K562 (cell line): Measurements from ENCODE around the gene LRGUK. TPM values are rescaled to one million over a fixed set of nuclear protein-coding genes. Genes with fewer than 3 reads are reported as not detected.

Experiments
- ATAC-seq: fragments of 200-7000 bp; cut with Tn5 transposase; 3 replicates; pipeline ENCODE4 v1.9.1; 2020; ENCODE audit warnings: moderate library complexity
- BruUV-seq: library from RNA; stranded (reverse); fragments of 400-500 nt; replicated peaks from 2 replicates; lab custom pipeline; 2021; lab: Mats Ljungman, UMichigan
- CTCF ChIA-PET: fragments of 300-600 bp; formaldehyde crosslinking; extraction: SDS; loops from one replicate; lab custom pipeline; 2021; ENCODE audit warnings: low intra/inter-chr PET ratio; lab: Yijun Ruan, JAX
- POLR2A ChIA-PET: fragments of 300-600, 350-650 bp; sonication (Branson Sonifier 250); formaldehyde crosslinking; extraction: SDS; loops from one replicate; lab custom pipeline; 2021; ENCODE audit warnings: antibody characterized with exemption, inconsistent platforms; lab: Yijun Ruan, JAX
- DNase-seq, 4 experiments: peaks; one replicate each; pipeline versions ENCODE4 v3.0.0 to v3.0.0-alpha.2; 2011 to 2018; ENCODE audit warnings: low spot score in 3 of 4, mixed read lengths in 3 of 4; ENCODE audit errors: extremely low read depth in 1 of 4
- FAIRE-seq: peaks from 2 replicates; lab custom pipeline; 2011; peaks lifted over from hg19 to GRCh38; lab: Jason Lieb, UNC
- H2AFZ ChIP-seq: 2 replicates; pipeline ENCODE4 v1.6.0; 2011; ENCODE audit warnings: low read depth, low read length, control low read depth, inconsistent platforms
- H3K27ac ChIP-seq: fragments of 200-600 bp; 3 replicates; pipeline ENCODE4 v1.8.0; 2011; ENCODE audit warnings: low read depth, mild to moderate bottlenecking, control low read depth, inconsistent platforms, low read length, moderate library complexity, mixed read lengths; ENCODE audit errors: extremely low read depth
- H3K27me3 ChIP-seq, 2 experiments: fragments of 300-600 bp in 1 of 2; 2 replicates in 1 of 2; 3 replicates in 1 of 2; pipeline versions ENCODE4 v1.6.0 to v1.8.0; 2011; ENCODE audit warnings: inconsistent platforms in 2 of 2, low read length in 2 of 2, mild to moderate bottlenecking in 1 of 2, mixed read lengths in 1 of 2, moderate library complexity in 1 of 2; ENCODE audit not compliant: control insufficient read depth in 2 of 2, insufficient read depth in 2 of 2
- H3K36me3 ChIP-seq: fragments of 300-600 bp; 3 replicates; pipeline ENCODE4 v1.8.0; 2011; ENCODE audit warnings: mild to moderate bottlenecking, low read length, inconsistent platforms; ENCODE audit not compliant: control insufficient read depth, insufficient read depth
- H3K4me1 ChIP-seq, 2 experiments: fragments of 200-600 bp in 1 of 2; replicated peaks in 1 of 2; 2 replicates in 1 of 2; 3 replicates in 1 of 2; pipeline versions ENCODE4 v1.5.1 to v1.8.0; 2011; ENCODE audit warnings: inconsistent platforms in 2 of 2, low read length in 2 of 2, mild to moderate bottlenecking in 1 of 2, mixed read lengths in 1 of 2, moderate library complexity in 1 of 2; ENCODE audit not compliant: control insufficient read depth in 2 of 2, insufficient read depth in 2 of 2
- H3K4me2 ChIP-seq: 2 replicates; pipeline ENCODE4 v1.6.1; 2011; ENCODE audit warnings: low read length, control low read depth, inconsistent platforms, mixed read lengths; ENCODE audit not compliant: insufficient read depth
- H3K4me3 ChIP-seq: fragments of 200-600 bp; sonication (generic), shearing (Covaris generic); 2 replicates; pipeline ENCODE4 v1.5.1; 2016; ENCODE audit warnings: control low read depth, inconsistent platforms
- H3K79me2 ChIP-seq: fragments of 200-600 bp; 3 replicates; pipeline ENCODE4 v1.8.0; 2011; ENCODE audit warnings: low read length, inconsistent platforms; ENCODE audit not compliant: control insufficient read depth, insufficient read depth
- H3K9ac ChIP-seq, 2 experiments: 2 replicates each; pipeline versions ENCODE4 v1.6.0 to v1.6.1; 2011; ENCODE audit warnings: low read depth in 2 of 2, low read length in 2 of 2, control low read depth in 1 of 2, inconsistent platforms in 1 of 2, mild to moderate bottlenecking in 1 of 2, mixed read lengths in 1 of 2; ENCODE audit not compliant: insufficient read depth in 1 of 2
- H3K9me1 ChIP-seq: one replicate; pipeline ENCODE4 v1.6.0; 2011; ENCODE audit warnings: inconsistent platforms, mild to moderate bottlenecking, low read length, moderate library complexity; ENCODE audit not compliant: control insufficient read depth, insufficient read depth
- H3K9me3 ChIP-seq: replicated peaks from 2 replicates; pipeline ENCODE4 v1.5.1; 2011; ENCODE audit warnings: low read depth, low read length, inconsistent platforms; ENCODE audit not compliant: control insufficient read depth, insufficient read depth
- H4K20me1 ChIP-seq: replicated peaks from 2 replicates; pipeline ENCODE4 v1.6.1; 2011; ENCODE audit warnings: low read length, inconsistent platforms, mixed read lengths; ENCODE audit not compliant: control insufficient read depth, insufficient read depth
- BRCA1 ChIP-seq, 2 experiments: fragments of 450-650 bp in 1 of 2; sonication (generic) in 1 of 2; formaldehyde crosslinking in 1 of 2; IDR thresholded peaks; 2 replicates each; pipeline versions ENCODE4 v1.5.0 to v1.6.1; 2017 to 2020; ENCODE audit warnings: mild to moderate bottlenecking in 1 of 2, missing genetic modification reagents in 1 of 2
- CEBPB ChIP-seq: fragments of 450-650 bp; IDR thresholded peaks from 2 replicates; pipeline ENCODE4 v1.6.1; 2016; ENCODE audit warnings: missing genetic modification characterization, missing compliant biosample characterization
- CEBPG ChIP-seq, 3 experiments: fragments of 200-800 bp in 1 of 3; sonication (Bioruptor generic) in 1 of 3; sonication (generic) in 1 of 3; formaldehyde crosslinking in 1 of 3; IDR thresholded peaks in 2 of 3; conservative IDR thresholded peaks in 1 of 3; 2 replicates each; pipeline versions ENCODE4 v1.6.1 to v1.8.0; 2016 to 2022; ENCODE audit warnings: missing compliant biosample characterization in 2 of 3, missing genetic modification characterization in 2 of 3, mild to moderate bottlenecking in 1 of 3, missing genetic modification reagents in 1 of 3
- CREB3 ChIP-seq: fragments of 450-650 bp; conservative IDR thresholded peaks from 2 replicates; pipeline ENCODE4 v1.6.1; 2016; ENCODE audit warnings: missing genetic modification characterization, low read depth, mild to moderate bottlenecking, missing compliant biosample characterization, moderate library complexity
- FOXA3 ChIP-seq, 2 experiments: fragments of 450-650 bp in 1 of 2; sonication (generic) in 1 of 2; formaldehyde crosslinking; IDR thresholded peaks in 1 of 2; conservative IDR thresholded peaks in 1 of 2; 2 replicates each; pipeline versions ENCODE4 v1.4.0 to v1.8.0; 2020 to 2022; ENCODE audit warnings: mild to moderate bottlenecking in 2 of 2, missing genetic modification reagents in 1 of 2
- GTF2A2 ChIP-seq: IDR thresholded peaks from 2 replicates; pipeline ENCODE4 v1.6.1; 2016; ENCODE audit warnings: mild to moderate bottlenecking, missing genetic modification characterization, missing compliant biosample characterization
- MED1 ChIP-seq: sonication (generic); formaldehyde crosslinking; IDR thresholded peaks from 2 replicates; pipeline ENCODE4 v1.8.1; 2023; ENCODE audit warnings: missing genetic modification reagents, borderline replicate concordance
- MEF2D ChIP-seq: conservative IDR thresholded peaks from 2 replicates; pipeline ENCODE4 v1.6.1; 2016; ENCODE audit warnings: low read depth, missing genetic modification characterization, missing compliant biosample characterization
- MYBL2 ChIP-seq, 2 experiments: fragments of 450-650 bp in 1 of 2; sonication (generic) in 1 of 2; formaldehyde crosslinking in 1 of 2; IDR thresholded peaks; 2 replicates each; pipeline versions ENCODE4 v1.6.1 to v1.8.1; 2017 to 2022; ENCODE audit warnings: borderline replicate concordance in 1 of 2, inconsistent platforms in 1 of 2, low read depth in 1 of 2, mild to moderate bottlenecking in 1 of 2, missing genetic modification reagents in 1 of 2, moderate library complexity in 1 of 2
- PTTG1 ChIP-seq: fragments of 450-650 bp; IDR thresholded peaks from 2 replicates; pipeline ENCODE4 v1.6.1; 2016; ENCODE audit warnings: low read depth, mild to moderate bottlenecking, missing genetic modification characterization, missing compliant biosample characterization
- SMAD4 ChIP-seq: fragments of 250-450 bp; sonication (Bioruptor Pico); conservative IDR thresholded peaks from 2 replicates; pipeline ENCODE4 v1.8.0; 2021; ENCODE audit warnings: inconsistent platforms, mild to moderate bottlenecking, moderate library complexity
- ZNF41 ChIP-seq: fragments of 250-450 bp; sonication (Bioruptor Pico); conservative IDR thresholded peaks from 2 replicates; pipeline ENCODE4 v1.4.0; 2020; ENCODE audit warnings: mild to moderate bottlenecking
- ZNF431 ChIP-seq: sonication (generic); formaldehyde crosslinking; IDR thresholded peaks from 2 replicates; pipeline ENCODE4 v1.8.0; 2022; ENCODE audit warnings: mild to moderate bottlenecking, missing genetic modification reagents
- ZNF644 ChIP-seq: fragments of 200-800 bp; sonication (Bioruptor generic); IDR thresholded peaks from 2 replicates; pipeline ENCODE4 v1.6.1; 2016; ENCODE audit warnings: low read depth, missing genetic modification characterization, missing compliant biosample characterization
- WGBS: fragments of 100-300 bp; shearing (Covaris generic); methylation state at CpG from one replicate; pipeline ENCODE4 v1.1.6; 2016; ENCODE audit warnings: low coverage, mixed read lengths; ENCODE audit not compliant: insufficient coverage; ENCODE audit errors: missing lambda C conversion rate; 5-methylcytosine and 5-hydroxymethylcytosine counted together
- in situ Hi-C: fragments of 300-500 bp; cut with MboI; formaldehyde crosslinking; loops from 4 replicates; pipeline ENCODE4 v1.15.0; 2018; ENCODE audit warnings: inconsistent platforms, mixed read lengths
- intact Hi-C: fragments of 100-400 bp; cut with micrococcal nuclease; formaldehyde crosslinking; loops from 2 replicates; pipeline ENCODE4 v1.14.2; 2022
- polyA plus RNA-seq, 8 experiments: library from polyadenylated mRNA; depleted of rRNA in 4 of 8; stranded (reverse) in 5 of 8; unstranded in 3 of 8; fragments of >200 nt; fragmentation: Nextera tagmentation in 2 of 8; fragmentation: Illumina TruSeq in 1 of 8; extraction: Ambion mirVana in 2 of 8; extraction: Trizol in 1 of 8; gene quantifications; 2 replicates each; pipeline versions ENCODE4 v1.2.1 to v1.2.3, GENCODE V29; 2011 to 2014; ENCODE audit warnings: inconsistent platforms in 1 of 8, missing spikeins in 1 of 8
- total RNA-seq, 7 experiments: library from RNA; depleted of rRNA in 6 of 7; stranded (reverse); fragments of >200 nt in 6 of 7; fragmentation: Illumina TruSeq in 2 of 7; extraction: Trizol in 2 of 7; gene quantifications; 2 replicates each; pipeline versions ENCODE4 v1.2.1 to v1.2.3, GENCODE V29; 2011 to 2021; ENCODE audit warnings: low replicate concordance in 1 of 7

LRGUK gene
- total and polyA plus RNA-seq, 9 of the 15 experiments (the other 6 are each of a cell fraction or from before 2014, with no cell fraction given) = 0.04 to 0.33 (median 0.18) TPM

- Histone ChIP-seq H3K4me1 (peaks cover 7 to 31% of the 10 kb centered on the region in 2 experiments; a peak in 4 of 5 replicates), H3K4me2 (no peak overlapping the region), H4K20me1 (no peaks in the 10 kb centered on the region), H3K9me1 (no peaks in the 10 kb centered on the region), H3K36me3 (no peaks in the 10 kb centered on the region), H3K9ac (no peak overlapping the region), H3K27ac (no peak overlapping the region), H2AFZ (no peak overlapping the region), H3K9me3 (peaks cover 12% of the 10 kb centered on the region), H3K79me2 (no peaks in the 10 kb centered on the region), H3K27me3 (no peaks in the 10 kb centered on the region), H3K4me3 (no peak overlapping the region)
- ATAC-seq = no peak
- ChIA-PET CTCF (no interaction called here), POLR2A (no interaction called here)
- no peak for DNase-seq
- TF ChIP-seq ZNF41 (CRISPR knock-in tag) (peak; percentile 59; the same call in 1 of the 2 replicates), GTF2A2 (0 out of 2 replicates have a peak, but pooled peaks have one; percentile 30), SMAD4 (peak; percentile 18; the same call in 1 of the 2 replicates), MYBL2 (IDR thresholded peaks at IDR 0.05; ENCODE audit: low read depth) (no peak), MYBL2 (CRISPR knock-in tag; IDR thresholded peaks at IDR 0.05; ENCODE audit: borderline replicate concordance) (no peak), PTTG1 (tag) (peak; percentile 62; the same call in 1 of the 2 replicates), MED1 (CRISPR knock-in tag) (no peak), FOXA3 (CRISPR knock-in tag; conservative IDR thresholded peaks at IDR 0.05 in 1 of 2, IDR thresholded peaks at IDR 0.05 in 1 of 2) (no peak), CREB3 (tag) (peak; percentile 82), MEF2D (tag) (0 out of 2 replicates have a peak, but pooled peaks have one; percentile 41), BRCA1 (IDR thresholded peaks at IDR 0.05) (no peak), BRCA1 (CRISPR knock-in tag; IDR thresholded peaks at IDR 0.05) (no peak), CEBPG (CRISPR knock-in tag; IDR thresholded peaks at IDR 0.05) (no peak), CEBPG (tag; conservative IDR thresholded peaks at IDR 0.05 in 1 of 2, IDR thresholded peaks at IDR 0.05 in 1 of 2) (0 out of 4 replicates have a peak, but pooled peaks of 1 of the 2 experiments have one; percentile 35), ZNF431 (CRISPR knock-in tag) (no peak), CEBPB (tag) (peak; percentile 74), ZNF644 (tag) (0 out of 2 replicates have a peak, but pooled peaks have one; percentile 17)
- 51% methylated on average over 2 of the region's 2 CpGs for WGBS
- BruUV-seq = no TSS peak
- FAIRE-seq = no peak
- intact Hi-C loops (no loop called here), in situ Hi-C loops (no loop called here)
Measured at GRCh38 chr7:134086998-134087735, 40.0 kb upstream of the LRGUK start.
